Stimulated activated CD8-positive, alpha-beta memory T cell treated with anti-CD3 and anti-CD28 coated beads, Interleukin-12 subunit alpha, Interleukin-12 subunit beta, amount 100 ng/mL, for 4 hours (primary cell): ENCODE results near the gene PDPK1.

ENCODE experiments used
- DNase-seq: peaks from one replicate; pipeline ENCODE4 v3.0.0-alpha.2; 2020; ENCODE audit warnings: low read depth

Gene PDPK1

DNA sequence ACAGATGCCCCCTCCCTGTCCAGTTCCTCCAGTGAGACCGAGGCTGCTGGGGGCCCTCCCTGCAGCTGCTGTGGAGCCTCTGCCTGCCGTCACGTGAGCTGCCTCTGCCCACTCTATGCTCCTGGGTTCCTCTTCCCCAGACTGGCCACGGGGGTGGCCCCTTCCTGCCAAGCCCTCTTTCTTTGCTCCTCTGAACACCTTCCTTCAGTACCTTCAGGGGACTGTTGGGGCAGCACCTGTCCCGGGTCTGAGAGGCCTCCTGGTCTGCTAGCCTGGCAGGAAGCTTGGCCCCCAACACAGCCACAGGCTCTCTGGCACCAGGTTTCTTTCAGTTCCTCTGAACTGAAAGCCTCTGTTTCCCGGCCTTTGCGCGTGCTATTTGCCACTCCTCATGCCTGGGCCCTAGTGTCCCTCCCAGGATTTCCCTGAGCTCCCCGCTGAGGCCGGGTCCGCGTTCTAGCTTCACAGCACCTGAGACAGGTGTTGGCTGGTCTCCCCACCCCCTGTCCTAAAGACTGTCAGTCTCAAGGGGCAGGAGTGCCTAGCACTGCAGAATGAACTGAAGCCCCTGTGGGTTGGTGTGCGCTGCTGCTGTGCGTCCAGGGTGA, 30.7 kb upstream of the PDPK1 start:
- DNase-seq = no peak

DNA sequence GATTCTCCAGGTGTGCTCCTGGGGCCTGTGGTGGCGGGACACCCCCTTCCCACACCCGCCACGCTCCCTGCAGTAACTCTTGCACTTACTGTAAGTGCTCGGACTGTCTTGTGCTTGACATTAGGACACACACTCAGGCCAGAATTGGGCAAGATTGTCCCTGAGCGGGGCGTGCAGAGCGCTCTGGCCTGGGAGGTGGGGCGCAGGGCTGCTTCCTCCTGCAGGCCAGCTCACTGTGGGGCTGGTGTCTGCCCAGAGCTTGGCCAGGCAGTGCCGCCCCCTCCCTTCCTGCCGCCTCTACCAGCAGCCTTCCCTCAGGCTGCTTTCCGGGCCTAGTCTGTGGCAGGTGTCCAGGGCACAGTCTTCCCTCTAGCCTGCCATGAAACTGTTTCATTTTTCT, 30.2 kb upstream of the PDPK1 start:
- no peak for DNase-seq

DNA sequence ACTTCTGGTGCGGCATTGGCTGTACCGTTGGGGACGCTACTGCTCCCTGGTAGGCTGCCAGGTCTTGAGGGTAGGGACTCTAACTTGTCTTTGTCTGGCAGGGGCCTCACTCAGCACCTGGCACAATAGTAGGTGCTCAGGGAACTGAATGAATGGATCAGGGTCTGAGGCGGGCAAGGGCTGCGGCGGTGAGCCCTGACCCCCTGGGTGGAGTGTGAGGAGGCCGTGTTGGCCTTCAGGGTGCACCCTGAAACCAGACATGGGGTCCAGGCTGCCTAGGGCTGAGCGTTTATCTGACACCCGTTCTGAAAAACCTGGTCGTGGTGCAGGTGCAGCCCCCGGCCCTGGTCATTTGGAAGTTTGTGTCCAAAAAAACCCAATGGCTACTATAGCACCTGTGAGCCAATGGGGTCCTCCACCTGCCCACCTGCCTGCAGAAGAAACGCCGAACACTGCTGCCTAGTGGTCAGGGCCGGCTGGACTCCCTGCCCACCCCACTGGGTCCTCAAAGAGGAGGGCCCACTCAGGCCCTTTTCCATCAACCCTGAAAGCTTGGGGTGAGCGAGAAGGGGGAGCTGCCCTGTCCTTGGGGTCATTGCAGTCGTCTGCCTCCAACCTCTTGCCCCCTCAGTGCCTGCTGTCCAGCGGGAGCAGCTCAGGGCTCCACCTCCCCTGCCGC, 29.0 kb upstream of the PDPK1 start:
- DNase-seq = no peak

DNA sequence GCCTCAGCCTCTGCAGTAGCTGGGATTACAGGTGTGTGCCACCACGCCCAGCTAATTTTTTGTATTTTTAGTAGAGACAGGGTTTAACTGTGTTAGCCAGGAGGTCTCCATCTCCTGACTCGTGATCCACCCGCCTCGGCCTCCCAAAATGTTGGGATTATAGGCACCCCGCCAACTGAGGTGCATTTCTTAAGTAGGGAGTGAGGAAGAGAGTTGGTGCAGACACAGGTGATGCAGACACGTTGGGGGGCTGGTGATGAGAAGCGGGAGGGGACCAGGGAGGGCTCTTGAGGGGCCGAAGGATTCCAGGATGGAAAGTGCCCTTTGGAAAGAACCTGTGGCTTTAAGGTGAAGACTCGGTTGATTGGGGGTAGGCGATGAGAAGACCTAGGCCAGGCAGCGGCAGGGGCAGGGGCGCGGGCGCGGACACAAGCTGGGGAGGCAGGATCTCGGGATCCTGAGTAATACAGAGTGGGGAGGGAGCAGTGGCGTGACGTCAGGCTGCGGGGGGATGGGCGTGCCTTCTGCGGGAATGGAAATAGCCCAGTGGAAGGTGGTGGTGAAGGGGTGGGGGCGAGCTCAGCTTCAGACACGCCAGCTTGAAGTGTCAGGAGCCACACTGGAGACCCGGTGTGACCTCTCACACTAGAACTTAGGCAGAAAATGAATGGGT, 26.6 kb upstream of the PDPK1 start:
- DNase-seq = no peak

DNA sequence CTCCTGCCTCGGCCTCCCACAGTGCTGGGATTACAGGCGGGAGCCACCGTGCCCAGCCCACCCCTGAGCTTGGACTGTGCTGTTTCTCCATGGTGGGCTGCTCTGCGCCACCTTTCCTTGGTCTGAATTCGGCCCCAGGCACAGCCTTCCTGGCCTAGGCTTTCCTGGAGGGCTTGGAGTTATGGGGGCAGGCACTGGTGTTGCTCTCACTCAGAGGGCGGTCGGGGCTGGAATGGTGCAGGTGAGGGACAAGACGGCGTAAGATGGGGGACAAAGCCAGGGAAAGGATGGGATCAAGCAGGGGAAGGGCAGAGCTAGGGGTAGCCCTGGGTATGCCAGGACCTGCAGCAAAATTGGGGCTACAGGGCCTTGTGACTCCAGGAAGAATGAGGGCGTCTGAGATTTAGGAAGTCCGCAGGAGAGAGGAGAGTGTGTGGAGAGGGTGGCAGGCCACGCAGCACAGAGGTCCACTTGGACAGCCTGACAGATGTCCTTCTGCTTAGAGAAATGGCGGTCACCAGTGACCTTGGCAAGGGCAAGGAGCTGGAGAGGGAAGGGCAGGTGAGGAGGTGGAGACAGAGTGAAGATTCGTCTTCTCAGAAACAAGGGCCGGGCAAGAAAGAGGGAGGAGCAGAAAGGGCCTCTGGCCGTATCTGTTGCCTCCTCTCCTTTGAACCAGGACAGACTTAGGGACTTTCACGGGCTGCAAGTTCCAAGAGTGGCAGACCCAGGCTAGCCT, 25.7 kb upstream of the PDPK1 start:
- DNase-seq = no peak

DNA sequence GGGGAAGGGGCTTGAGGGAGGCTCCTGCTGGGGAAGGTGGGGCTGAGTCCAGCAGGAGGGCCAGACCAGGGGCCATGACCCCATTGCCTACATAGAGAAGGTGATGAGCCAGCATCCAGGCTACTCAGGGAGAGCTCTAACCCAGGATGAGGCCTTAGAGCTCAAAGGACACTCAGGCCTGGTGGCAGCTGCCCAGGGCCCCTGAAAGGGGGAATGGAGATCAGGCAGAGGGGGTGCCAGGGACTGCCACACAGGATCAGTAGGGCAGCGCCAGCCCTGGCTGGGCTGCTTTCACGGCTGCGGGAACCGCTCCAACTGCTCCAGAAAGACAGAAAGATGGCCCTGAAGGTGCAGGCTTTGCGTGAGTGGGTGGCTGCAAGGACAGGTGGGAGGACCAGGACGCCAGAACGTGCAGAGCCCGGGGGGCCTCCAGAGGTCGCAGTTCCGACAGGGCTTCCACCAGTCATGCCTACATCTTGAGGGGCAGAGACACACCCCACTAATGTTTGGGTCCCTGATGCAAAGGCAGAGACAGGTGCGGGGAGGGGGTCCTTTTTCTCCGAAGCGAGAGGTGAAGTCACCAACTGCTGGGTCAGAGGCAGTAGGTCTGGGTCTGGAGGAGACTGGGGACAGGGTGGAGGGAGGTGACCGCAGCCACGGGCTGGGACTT, 25.0 kb upstream of the PDPK1 start:
- no peak for DNase-seq

DNA sequence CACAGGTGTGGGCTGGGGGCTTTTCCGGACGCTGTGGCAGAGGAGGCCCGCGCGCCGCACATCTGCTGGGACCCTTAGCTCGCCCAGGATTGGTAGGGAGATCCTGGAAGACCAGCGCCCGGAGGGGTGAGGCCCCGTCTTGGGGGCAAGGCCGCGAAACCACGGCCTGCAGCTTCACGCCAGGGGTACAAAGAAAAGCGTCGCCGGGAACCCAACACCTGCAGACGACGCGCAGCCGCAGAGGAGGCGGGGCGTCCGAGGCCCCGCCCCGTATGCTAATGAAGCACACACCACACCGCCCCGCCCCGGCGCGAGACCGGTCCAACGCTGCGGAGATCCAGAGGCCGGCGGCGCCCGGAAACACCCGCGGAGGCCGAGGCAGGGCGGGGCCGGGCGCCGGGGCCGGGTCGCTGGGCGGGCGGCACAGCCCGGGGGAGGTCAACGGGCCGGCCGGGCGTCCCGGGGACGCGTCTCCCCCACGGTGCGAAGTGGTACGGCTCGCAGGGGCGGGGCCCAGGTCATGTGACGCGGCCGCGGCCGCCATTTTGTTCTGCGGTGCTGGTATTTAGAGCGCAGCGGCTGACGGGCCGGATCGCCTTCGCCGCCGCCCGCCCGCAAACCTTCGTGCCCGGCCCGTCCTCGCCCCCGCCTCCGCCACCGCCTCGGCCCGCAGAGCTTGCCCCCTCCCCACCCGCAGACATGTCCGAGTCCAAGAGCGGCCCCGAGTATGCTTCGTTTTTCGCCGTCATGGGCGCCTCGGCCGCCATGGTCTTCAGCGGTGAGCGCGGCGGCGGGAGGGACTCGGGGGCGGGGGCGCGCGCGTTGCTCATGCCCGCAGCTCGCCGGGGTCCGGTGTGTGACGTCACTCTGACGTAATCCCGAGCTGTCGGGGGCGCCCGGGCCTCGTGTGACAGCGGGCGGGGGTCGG, 24.2 kb upstream of the PDPK1 start, which contains the start of gene ATP6V0C:
Gene ATP6V0C, plus strand, starts transcription at position 548 of the 928 bp plus-strand sequence. Its CDS starts 152 bp downstream, at position 700.
- DNase-seq = peak; percentile 85

DNA sequence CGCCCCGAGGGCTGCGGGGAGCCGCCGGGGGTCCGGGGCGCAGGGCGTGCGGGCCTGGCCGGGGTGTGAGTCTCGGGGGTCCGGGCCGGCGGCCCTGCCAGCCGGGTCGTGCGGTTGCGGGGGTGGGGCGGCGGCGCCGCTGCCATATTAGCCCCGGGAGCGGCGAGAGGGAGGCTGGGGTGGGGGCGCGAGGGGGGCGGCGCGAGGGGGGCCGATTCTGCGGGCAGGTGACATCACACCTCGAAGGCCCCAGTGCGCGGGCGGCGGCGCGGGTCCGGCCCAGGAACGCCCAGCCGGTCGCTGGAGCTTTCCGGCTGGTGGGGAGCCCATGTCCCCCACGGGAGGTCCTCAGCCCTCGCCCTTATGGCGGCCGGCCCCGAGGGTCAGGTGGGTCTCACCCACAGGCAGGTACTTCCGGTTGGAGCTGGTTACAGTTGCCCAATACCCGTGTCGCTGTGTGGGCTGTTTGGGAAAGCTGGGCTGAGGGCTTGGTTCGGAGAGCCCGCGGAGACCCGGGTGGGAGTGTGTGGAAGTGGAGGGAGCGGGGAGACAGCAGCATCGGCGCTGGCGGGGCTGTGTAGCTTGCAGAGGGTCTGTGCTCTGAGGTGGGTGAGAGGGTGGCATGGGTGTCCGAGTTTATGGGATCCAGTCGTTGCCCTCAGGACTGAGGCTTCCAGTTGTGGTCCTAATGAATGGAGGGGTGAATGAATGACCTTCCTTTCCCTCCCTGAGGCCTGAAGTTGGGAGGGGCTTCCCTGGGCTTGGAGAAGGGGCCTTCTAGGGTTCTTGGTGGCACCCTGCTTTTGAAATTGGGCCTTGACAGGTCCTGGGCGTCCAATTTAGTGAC, 23.3 kb upstream of the PDPK1 start:
- DNase-seq = peak; percentile 28

DNA sequence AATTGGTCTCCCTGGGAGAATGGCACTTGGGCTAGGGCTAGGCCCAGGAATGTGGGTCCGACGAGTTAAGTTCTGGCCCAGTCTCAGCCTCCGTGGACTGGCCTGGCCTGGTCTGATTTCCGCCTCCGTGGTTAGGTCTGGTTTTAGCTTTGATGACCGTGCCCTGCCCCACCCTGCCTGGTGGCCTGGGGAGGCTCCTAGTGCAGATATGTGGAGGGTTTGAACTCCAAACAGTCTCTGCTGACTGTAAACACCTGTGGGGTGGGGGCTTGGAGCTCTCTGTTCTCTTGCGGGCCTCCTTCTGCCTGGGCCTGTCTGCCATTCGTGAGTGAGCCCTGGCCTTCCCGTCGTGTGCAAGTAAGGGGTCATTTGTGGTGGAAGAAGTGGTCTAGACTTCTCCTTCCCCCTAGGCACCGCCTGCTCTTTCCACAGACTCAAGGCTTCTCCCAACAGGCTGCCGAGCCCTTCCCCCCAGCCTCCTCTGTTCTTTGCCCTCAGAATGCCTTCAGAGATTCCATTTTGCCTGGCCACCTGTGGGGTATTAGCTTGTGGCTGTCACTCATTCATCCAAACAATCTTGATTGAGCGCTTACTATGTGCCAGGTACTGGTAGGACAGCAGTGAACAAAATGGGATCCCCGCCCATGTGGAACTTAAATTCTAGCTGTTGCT, 22.5 kb upstream of the PDPK1 start:
- DNase-seq = no peak

DNA sequence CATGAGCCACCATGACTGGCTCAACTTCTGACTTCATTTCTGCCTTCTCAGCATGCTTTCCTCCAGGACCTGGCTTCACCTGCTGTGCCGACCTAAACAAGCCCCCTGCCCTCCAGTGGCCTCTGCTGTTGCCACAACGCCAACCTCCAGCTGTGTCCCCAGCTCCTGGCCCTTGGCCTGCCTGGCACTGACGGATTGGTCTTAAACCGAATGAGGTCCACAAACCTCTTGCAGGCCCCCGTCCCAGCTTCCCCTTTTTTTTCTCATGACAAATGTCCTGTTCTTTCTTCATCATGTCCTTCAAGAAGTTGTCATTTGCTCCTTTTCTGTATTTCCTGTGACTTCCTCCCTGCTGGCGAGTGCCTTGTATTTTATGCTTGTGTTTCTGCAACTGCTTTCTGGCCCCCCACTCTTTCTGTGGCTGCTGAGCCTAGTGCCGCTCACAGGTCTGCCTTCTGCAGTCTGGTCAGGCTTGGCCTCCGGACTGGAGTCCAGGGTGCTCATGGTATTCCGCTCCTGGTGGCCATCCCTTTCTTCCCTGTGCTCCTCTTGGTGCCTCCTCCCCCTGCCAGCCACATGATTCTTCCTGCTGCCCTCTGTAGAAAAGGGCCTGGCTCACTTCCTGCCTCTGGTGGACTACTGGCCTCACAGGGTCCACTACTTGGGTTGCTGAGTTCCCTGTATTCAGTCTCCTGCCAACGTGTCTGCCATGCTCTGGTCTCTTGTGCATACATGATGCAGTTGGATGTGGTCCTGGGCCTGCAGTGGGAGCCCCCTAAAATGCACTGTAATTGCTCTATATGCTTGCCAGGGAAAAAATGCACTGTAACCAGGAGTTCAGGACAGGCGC, 21.2 kb upstream of the PDPK1 start:
- no peak for DNase-seq

DNA sequence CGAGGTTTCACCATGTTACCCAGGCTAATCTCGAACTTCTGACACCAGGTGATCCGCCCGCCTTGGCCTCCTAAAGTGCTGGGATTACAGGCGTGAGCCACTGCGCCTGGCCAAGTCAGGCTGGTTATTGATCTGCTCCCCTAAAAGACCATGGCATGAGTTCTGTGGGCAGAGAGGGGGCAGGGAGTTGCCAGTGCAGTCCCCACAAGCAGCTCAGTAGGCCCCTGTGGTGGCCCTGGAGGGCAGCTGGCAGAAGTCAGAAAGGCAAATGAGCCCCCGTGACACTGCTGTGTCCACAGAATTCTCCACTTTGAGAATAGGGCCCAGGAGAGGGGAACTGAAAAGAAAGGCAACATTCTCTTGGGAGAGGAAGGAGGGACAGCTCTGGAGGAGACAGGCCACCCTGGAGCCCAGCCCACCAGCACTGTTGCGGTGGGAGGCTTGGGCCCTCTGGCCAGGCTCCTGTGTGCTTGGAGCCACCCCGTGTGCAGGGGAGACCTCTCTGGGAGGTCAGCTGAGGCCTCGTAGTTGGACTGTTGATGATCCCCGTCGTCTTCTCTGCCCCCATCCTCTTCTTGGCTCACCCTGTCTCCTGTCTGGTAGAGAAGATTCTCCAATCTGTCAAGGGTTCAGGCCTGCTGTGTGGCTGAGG, 19.7 kb upstream of the PDPK1 start:
- DNase-seq = no peak

DNA sequence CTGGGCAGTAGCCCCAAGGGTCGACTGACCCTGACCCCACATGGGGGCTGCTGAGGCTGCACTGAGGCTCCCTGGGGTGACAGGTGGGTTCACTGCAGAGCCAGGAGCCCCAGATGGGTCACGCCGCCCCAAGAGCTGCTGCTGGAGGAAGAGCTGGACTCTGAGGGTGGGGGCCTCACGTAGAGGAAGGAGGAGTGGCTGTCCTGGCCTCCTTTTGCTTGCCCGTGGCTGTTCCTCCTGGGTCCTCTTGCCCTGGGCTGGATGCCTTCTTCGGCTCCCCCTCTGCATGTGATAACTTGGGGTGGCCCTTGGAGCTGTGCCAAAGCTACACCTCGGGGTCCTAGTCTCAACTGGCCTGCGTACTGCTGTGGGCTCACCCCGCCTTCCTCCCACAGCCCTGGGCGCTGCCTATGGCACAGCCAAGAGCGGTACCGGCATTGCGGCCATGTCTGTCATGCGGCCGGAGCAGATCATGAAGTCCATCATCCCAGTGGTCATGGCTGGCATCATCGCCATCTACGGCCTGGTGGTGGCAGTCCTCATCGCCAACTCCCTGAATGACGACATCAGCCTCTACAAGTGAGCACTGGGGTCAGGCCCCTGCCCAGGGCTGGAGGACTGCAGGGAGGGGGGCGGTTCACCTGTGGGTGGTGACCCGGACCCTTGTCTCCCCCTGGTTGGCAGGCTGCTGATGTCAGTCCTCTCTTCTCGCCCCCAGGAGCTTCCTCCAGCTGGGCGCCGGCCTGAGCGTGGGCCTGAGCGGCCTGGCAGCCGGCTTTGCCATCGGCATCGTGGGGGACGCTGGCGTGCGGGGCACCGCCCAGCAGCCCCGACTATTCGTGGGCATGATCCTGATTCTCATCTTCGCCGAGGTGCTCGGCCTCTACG, 18.8 kb upstream of the PDPK1 start:
- no peak for DNase-seq

DNA sequence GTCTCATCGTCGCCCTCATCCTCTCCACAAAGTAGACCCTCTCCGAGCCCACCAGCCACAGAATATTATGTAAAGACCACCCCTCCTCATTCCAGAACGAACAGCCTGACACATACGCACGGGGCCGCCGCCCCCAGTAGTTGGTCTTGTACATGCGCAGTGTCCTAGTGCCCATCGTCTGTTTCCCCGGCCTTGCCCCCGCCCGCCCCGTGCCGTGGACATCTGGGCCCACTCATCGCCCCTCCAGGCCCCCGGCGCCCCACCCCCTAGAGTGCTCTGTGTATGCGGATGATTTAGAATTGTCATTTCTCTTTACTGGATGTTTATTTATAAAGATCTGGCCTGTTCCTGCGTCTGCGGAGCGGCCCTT, 18.1 kb upstream of the PDPK1 start:
- DNase-seq = no peak

DNA sequence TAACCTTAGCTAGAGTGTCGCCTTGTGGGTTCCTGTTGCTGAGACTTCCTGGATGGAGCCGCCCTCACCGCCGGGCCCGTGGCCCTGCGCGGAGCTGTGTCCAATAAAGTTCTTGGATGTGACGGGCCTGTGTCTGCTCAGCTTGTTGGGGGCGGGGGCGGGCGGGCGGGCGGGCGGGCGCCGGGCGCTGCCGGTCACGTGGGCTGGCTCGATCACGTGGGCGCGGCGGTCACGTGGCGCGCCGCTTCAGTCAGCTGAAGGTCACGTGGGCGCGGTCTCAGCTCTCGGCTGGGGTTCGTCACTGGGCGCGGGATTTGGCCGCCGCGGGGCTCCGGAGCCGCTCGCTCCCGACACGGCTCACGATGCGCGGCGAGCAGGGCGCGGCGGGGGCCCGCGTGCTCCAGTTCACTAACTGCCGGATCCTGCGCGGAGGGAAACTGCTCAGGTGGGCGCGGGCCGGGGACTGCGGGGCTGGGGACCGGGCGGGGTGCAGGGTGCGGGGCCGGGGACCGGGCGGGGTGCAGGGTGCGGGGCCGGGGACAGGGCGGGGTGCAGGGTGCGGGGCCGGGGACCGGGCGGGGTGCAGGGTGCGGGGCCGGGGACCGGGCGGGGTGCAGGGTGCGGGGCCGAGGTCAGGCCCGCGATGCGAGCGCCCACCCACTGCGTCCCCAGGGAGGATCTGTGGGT, 17.6 kb upstream of the PDPK1 start, which contains the start of gene AMDHD2:
Gene AMDHD2, plus strand, starts transcription at position 275 of the 687 bp plus-strand sequence. Its CDS starts 88 bp downstream, at position 363.
- DNase-seq = peak; percentile 78

DNA sequence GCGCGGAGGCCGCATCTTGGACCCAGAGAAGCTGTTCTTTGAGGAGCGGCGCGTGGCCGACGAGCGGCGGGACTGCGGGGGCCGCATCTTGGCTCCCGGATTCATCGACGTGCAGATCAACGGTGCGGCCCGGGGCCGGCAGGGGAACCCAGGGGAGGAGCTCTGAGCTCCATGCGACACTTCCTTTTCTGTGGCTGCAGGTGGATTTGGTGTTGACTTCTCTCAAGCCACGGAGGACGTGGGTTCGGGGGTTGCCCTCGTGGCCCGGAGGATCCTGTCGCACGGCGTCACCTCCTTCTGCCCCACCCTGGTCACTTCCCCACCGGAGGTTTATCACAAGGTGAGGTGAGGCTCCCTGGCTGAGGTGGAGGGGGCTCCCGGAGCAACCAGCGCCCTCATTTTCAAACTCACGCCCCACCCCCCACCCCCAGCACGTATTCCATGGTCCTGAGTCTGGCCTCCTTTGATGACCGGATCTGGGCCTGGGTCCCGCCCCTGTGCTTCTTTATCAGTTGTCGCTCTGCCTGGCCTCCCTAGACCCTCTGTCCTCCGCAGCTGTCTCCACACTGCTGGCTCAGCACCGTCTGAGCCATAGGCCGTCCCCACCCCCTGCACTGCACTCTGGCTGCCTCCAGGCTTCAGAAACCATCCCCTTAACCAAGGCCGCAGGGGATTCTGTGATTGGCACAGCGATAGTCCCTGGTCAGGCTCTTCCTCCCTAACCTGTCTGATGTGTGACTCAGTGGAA, 16.9 kb upstream of the PDPK1 start:
- no peak for DNase-seq
